AG10803 (cell line): Measurements from ENCODE around the gene XXYLT1.

Experiments
- DNase-seq: peaks from one replicate; pipeline ENCODE4 v3.0.0; 2010; ENCODE audit warnings: low read depth
- H3K4me3 ChIP-seq: 2 replicates; pipeline ENCODE4 v1.5.1; 2011; ENCODE audit warnings: mild to moderate bottlenecking, low read length, control low read depth
- CTCF ChIP-seq: conservative IDR thresholded peaks from 2 replicates; pipeline ENCODE4 v1.5.1; 2011; ENCODE audit warnings: mild to moderate bottlenecking, low read length, control low read depth, inconsistent platforms

XXYLT1 gene

GRCh38 chr3:195075941-195076875 lies 194.8 kb downstream of the XXYLT1 start:
- no peak overlapping the region for H3K4me3 ChIP-seq
- no peak for TF ChIP-seq CTCF
- DNase-seq, result peak; percentile 38

GRCh38 chr3:195075199-195075940 lies 195.6 kb downstream of the XXYLT1 start:
- no peak for TF ChIP-seq CTCF
- peak; percentile 63 for DNase-seq
- no peak overlapping the region for H3K4me3 ChIP-seq

GRCh38 chr3:195073866-195074860 lies 196.8 kb downstream of the XXYLT1 start:
- DNase-seq, result no peak
- no peak overlapping the region for H3K4me3 ChIP-seq
- no peak for TF ChIP-seq CTCF

- no peak for TF ChIP-seq CTCF
- H3K4me3 ChIP-seq, result no peak overlapping the region
- DNase-seq, result no peak
Observed at GRCh38 chr3:195072916-195073564, 197.9 kb downstream of the XXYLT1 start.

- no peak overlapping the region for H3K4me3 ChIP-seq
- no peak for TF ChIP-seq CTCF
- no peak for DNase-seq
Observed at GRCh38 chr3:195071916-195072820, 198.8 kb downstream of the XXYLT1 start.
